ENCODE data around the gene DNAJC1.
A peak's percentile ranks its signal among the peaks of the same experiment; 100 is the strongest.

Gene DNAJC1

GRCh38 chr10:21733710-21734109 is 269.8 kb downstream of the DNAJC1 start:
- TF ChIP-seq, protein P1, sequence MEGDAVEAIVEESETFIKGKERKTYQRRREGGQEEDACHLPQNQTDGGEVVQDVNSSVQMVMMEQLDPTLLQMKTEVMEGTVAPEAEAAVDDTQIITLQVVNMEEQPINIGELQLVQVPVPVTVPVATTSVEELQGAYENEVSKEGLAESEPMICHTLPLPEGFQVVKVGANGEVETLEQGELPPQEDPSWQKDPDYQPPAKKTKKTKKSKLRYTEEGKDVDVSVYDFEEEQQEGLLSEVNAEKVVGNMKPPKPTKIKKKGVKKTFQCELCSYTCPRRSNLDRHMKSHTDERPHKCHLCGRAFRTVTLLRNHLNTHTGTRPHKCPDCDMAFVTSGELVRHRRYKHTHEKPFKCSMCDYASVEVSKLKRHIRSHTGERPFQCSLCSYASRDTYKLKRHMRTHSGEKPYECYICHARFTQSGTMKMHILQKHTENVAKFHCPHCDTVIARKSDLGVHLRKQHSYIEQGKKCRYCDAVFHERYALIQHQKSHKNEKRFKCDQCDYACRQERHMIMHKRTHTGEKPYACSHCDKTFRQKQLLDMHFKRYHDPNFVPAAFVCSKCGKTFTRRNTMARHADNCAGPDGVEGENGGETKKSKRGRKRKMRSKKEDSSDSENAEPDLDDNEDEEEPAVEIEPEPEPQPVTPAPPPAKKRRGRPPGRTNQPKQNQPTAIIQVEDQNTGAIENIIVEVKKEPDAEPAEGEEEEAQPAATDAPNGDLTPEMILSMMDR (IDR thresholded peaks at IDR 0.05), result no peak
- H3K9me3 ChIP-seq, result no peaks in the 10 kb centered on the region
- H3K4me1 ChIP-seq (ENCODE audit: control insufficient read depth in 1 of 2, insufficient read depth in 1 of 2, low read depth in 1 of 2, low read length in 1 of 2), result peaks cover 7% of the 10 kb centered on the region in 2 experiments
- no peak overlapping the region for H3K27ac ChIP-seq
- H3K4me3 ChIP-seq (ENCODE audit: low read depth in 1 of 2, low read length in 1 of 2), result no peak overlapping the region
- no peaks in the 10 kb centered on the region for H3K27me3 ChIP-seq
- peaks cover 59% of the 10 kb centered on the region for H3K36me3 ChIP-seq

DNA sequence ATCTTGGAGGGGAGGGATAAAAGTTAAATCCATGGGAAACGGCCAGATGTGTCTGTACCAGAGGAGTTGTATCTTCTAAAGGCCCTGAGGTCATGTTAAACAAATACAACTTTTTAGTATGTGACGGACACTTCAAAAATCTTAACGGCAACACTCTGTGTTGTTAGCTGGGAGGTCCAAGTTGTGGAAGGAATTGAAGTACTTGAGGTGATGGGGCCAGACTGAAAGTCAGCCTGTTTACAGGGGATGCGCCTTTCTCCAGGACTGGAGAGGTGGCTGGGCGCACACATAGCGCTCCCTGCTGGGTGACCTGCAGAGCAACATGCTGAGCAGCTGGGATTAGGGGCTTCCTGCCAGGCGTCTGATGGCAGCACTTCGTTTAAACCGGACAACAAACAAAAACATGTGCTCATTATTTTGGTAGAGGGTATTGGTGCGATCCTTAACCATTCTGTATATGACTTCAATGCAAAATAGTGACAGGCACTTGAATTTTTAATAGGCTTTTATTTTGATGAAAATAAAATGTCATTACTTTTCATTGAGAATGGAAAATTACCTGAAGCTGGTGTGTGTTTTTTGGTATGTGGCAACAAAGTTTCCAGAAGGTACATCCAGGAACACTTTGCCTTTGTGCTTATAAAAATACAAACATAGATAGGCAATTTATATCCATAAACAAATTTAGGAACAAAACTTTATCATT is 271.3 kb downstream of the DNAJC1 start:
- Histone ChIP-seq H3K27me3 (no peaks in the 10 kb centered on the region), H3K4me3 (ENCODE audit: low read depth in 1 of 2, low read length in 1 of 2) (no peak overlapping the region), H3K27ac (no peak overlapping the region), H3K36me3 (peaks cover 49% of the 10 kb centered on the region), H3K9me3 (no peaks in the 10 kb centered on the region), H3K4me1 (ENCODE audit: control insufficient read depth in 1 of 2, insufficient read depth in 1 of 2, low read depth in 1 of 2, low read length in 1 of 2) (peaks cover 5 to 6% of the 10 kb centered on the region in 2 experiments)
- TF ChIP-seq, protein P1 (IDR thresholded peaks at IDR 0.05), result peak; percentile 19

GRCh38 chr10:21728618-21729017 is 274.9 kb downstream of the DNAJC1 start:
- Histone ChIP-seq H3K4me1 (ENCODE audit: control insufficient read depth in 1 of 2, insufficient read depth in 1 of 2, low read depth in 1 of 2, low read length in 1 of 2) (peaks cover 9 to 13% of the 10 kb centered on the region in 2 experiments), H3K36me3 (peaks cover 26% of the 10 kb centered on the region), H3K9me3 (no peaks in the 10 kb centered on the region), H3K27me3 (no peaks in the 10 kb centered on the region), H3K27ac (no peak overlapping the region), H3K4me3 (ENCODE audit: low read depth in 1 of 2, low read length in 1 of 2) (no peak overlapping the region)
- TF ChIP-seq, protein P1 (IDR thresholded peaks at IDR 0.05), result no peak

DNA sequence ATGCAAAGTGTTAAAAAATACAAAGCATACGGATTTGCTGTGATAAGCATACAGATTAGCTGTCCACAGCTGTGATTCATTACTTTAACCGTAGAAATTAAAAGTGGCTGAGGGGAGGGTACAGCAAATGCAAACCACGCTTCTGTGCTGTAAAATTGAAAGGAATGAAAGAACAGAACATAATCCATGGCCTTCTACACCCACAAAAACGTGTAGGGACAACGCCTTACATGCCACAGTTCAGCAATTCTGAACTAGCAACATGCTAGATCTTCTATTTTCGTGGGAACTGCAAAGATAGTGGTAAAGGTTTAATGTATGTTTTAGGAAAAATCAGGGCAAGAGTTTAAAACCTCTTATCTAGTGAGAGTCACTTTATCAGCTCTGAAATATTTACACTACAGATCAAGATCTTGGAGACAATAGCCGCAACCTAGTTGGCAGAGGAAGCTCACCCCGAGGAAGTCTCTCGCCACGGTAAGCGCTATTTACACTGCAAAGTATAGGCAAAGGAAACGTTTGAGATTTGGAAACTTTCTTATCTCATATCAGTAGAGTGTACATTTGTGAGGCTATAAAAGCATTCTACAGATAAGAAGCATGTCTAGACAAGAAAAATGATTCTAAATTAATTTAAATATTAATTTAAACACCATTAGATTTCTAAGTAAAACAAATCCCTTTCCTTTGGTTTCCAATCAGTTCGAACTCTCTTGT is 275.9 kb downstream of the DNAJC1 start:
- Histone ChIP-seq H3K4me3 (ENCODE audit: low read depth in 1 of 2, low read length in 1 of 2) (no peak overlapping the region), H3K9me3 (no peaks in the 10 kb centered on the region), H3K27me3 (no peaks in the 10 kb centered on the region), H3K36me3 (peaks cover 21% of the 10 kb centered on the region), H3K4me1 (ENCODE audit: control insufficient read depth in 1 of 2, insufficient read depth in 1 of 2, low read depth in 1 of 2, low read length in 1 of 2) (peaks cover 9 to 13% of the 10 kb centered on the region in 2 experiments), H3K27ac (no peak overlapping the region)
- TF ChIP-seq, protein P1 (IDR thresholded peaks at IDR 0.05), result no peak

- Histone ChIP-seq H3K4me3 (ENCODE audit: low read depth in 1 of 2, low read length in 1 of 2) (no peak overlapping the region), H3K9me3 (no peaks in the 10 kb centered on the region), H3K27me3 (no peaks in the 10 kb centered on the region), H3K4me1 (ENCODE audit: control insufficient read depth in 1 of 2, insufficient read depth in 1 of 2, low read depth in 1 of 2, low read length in 1 of 2) (peaks cover 9 to 13% of the 10 kb centered on the region in 2 experiments), H3K27ac (no peak overlapping the region), H3K36me3 (peaks cover 21% of the 10 kb centered on the region)
- TF ChIP-seq, protein P1 (IDR thresholded peaks at IDR 0.05), result no peak
These were observed 276.8 kb downstream of the DNAJC1 start for GRCh38 chr10:21726601-21727225.
